ENCODE results near the gene HDAC11. TPM values are rescaled to one million over a fixed set of nuclear protein-coding genes. Genes with fewer than 3 reads are reported as not detected.

Gene HDAC11
- polyA plus RNA-seq, 2 of the 4 experiments (the other 2 are of a cell fraction): 5.6 to 8.4 TPM

GRCh38 chr3:13460341-13460736, 19.8 kb upstream of the HDAC11 start:
- H3K9me3 ChIP-seq: no peaks in the 10 kb centered on the region
- FAIRE-seq (no peak), ATAC-seq (no peak), DNase-seq (ENCODE audit: low read depth in 1 of 2, low spot score in 1 of 2) (no peak)
- no peak overlapping the region for H3K27ac ChIP-seq
- no peak for TF ChIP-seq CBX8 (IDR thresholded peaks at IDR 0.05)
- TF ChIP-seq ESRRA (IDR thresholded peaks at IDR 0.05; ENCODE audit: borderline replicate concordance, low read length): no peak
- TF ChIP-seq JUNB (IDR thresholded peaks at IDR 0.05): no peak
- no peak for TF ChIP-seq RNF2 (IDR thresholded peaks at IDR 0.05; ENCODE audit: borderline replicate concordance, low read depth)
- TF ChIP-seq USF2 (IDR thresholded peaks at IDR 0.05): no peak
- no peak for TF ChIP-seq KDM1A (IDR thresholded peaks at IDR 0.05; ENCODE audit: low read depth)
- TF ChIP-seq RCOR1 (IDR thresholded peaks at IDR 0.05; ENCODE audit: low read depth, low read length): no peak
- no peak for TF ChIP-seq FOSL2 (IDR thresholded peaks at IDR 0.05)
- no peak for TF ChIP-seq FOSL2 (CRISPR knock-in tag; IDR thresholded peaks at IDR 0.05)
- TF ChIP-seq RFX5 (IDR thresholded peaks at IDR 0.05): no peak
- no peak for TF ChIP-seq BCL3 (IDR thresholded peaks at IDR 0.05)
- no peak for TF ChIP-seq JUN (IDR thresholded peaks at IDR 0.05)
- TF ChIP-seq HDAC2 (IDR thresholded peaks at IDR 0.05): no peak
- TF ChIP-seq E2F6 (IDR thresholded peaks at IDR 0.05; ENCODE audit: borderline replicate concordance, low read depth): no peak
- no peak for TF ChIP-seq HOXA7 (CRISPR knock-in tag; IDR thresholded peaks at IDR 0.05)
- no peak for TF ChIP-seq TP53 (CRISPR knock-in tag; IDR thresholded peaks at IDR 0.05)
- TF ChIP-seq POLR2A (IDR thresholded peaks at IDR 0.05; ENCODE audit: low read length): no peak
- TF ChIP-seq MAFK (IDR thresholded peaks at IDR 0.05; ENCODE audit: partially characterized antibody): no peak
- no peak for TF ChIP-seq NFE2L2 (conservative IDR thresholded peaks at IDR 0.05; ENCODE audit: low read length)
- no peak for TF ChIP-seq EHF (CRISPR knock-in tag; IDR thresholded peaks at IDR 0.05)
- H3K4me1 ChIP-seq: 0 out of 3 replicates have a peak, but pooled peaks cover under 1% of the 10 kb centered on the region
- no peak overlapping the region for H3K4me3 ChIP-seq
- ChIA-PET CTCF (interaction anchor here (1.9 to 4.4 kb wide), 3 partner anchors 8 to 368 kb away, joined by 4 to 43 read pairs (median 30); no protein-coding TSS in a partner anchor), POLR2A (no interaction called here)
- no peak overlapping the region for H3K4me2 ChIP-seq
- WGBS (ENCODE audit: missing lambda C conversion rate): 100% methylated on average over 7 of the region's 7 CpGs

- peak; percentile 58 to 84 for DNase-seq (ENCODE audit: low read depth in 1 of 2, low spot score in 1 of 2)
- peak; percentile 74 to 96 for ATAC-seq
- TF ChIP-seq RARB (CRISPR knock-in tag; IDR thresholded peaks at IDR 0.05) (no peak), MAFK (IDR thresholded peaks at IDR 0.05; ENCODE audit: partially characterized antibody) (no peak), CTCF (IDR thresholded peaks at IDR 0.05) (peak; percentile 55), ESRRA (IDR thresholded peaks at IDR 0.05; ENCODE audit: borderline replicate concordance, low read length) (peak; percentile 43; the same call in 1 of the 2 replicates), FOSB (CRISPR knock-in tag; IDR thresholded peaks at IDR 0.05) (no peak), ZC3H11A (IDR thresholded peaks at IDR 0.05) (no peak), USF2 (IDR thresholded peaks at IDR 0.05) (peak; percentile 40; the same call in 1 of the 2 replicates), RNF2 (IDR thresholded peaks at IDR 0.05; ENCODE audit: borderline replicate concordance, low read depth) (no peak), SREBF2 (IDR thresholded peaks at IDR 0.05) (no peak), RAD21 (conservative IDR thresholded peaks at IDR 0.05 in 1 of 2, IDR thresholded peaks at IDR 0.05 in 1 of 2) (peak; percentile 26 to 52; a peak in 3 of 5 replicates), MAX (IDR thresholded peaks at IDR 0.05) (peak; percentile 53; the same call in 1 of the 2 replicates), HDAC2 (IDR thresholded peaks at IDR 0.05) (no peak), SMC3 (IDR thresholded peaks at IDR 0.05) (0 out of 3 replicates have a peak, but pooled peaks have one; percentile 25), RCOR1 (IDR thresholded peaks at IDR 0.05; ENCODE audit: low read depth, low read length) (no peak), EHMT2 (IDR thresholded peaks at IDR 0.05; ENCODE audit: low read depth) (no peak)
- Histone ChIP-seq H3K4me3 (no peak overlapping the region), H3K4me1 (no peaks in the 10 kb centered on the region), H3K9me3 (no peaks in the 10 kb centered on the region), H3K4me2 (no peak overlapping the region), H3K27ac (no peak overlapping the region)
- no peak for FAIRE-seq
- CTCF ChIA-PET: interaction anchor here (0.6 to 4.4 kb wide), 14 partner anchors 9 to 539 kb away, joined by 3 to 43 read pairs (median 6); no protein-coding TSS in a partner anchor
- WGBS (ENCODE audit: missing lambda C conversion rate): 37% methylated on average over 14 of the region's 14 CpGs
- POLR2A ChIA-PET: no interaction called here
Measured at GRCh38 chr3:13461169-13462124, 18.7 kb upstream of the HDAC11 start.

Data from A549 (cell line).